HG02938 (cell line): Measurements from ENCODE around the gene SLC22A17.

ENCODE experiments used
- ATAC-seq: cut with Tn5 transposase; IDR thresholded peaks from one replicate; pipeline ENCODE4 v1.9.1; 2021; ENCODE audit warnings: mild to moderate bottlenecking, moderate library complexity; ENCODE audit not compliant: unreplicated experiment

The SLC22A17 gene

GRCh38 chr14:23308721-23309445 lies 43.8 kb downstream of the SLC22A17 start:
- ATAC-seq, result no peak

GRCh38 chr14:23307687-23308644 lies 44.7 kb downstream of the SLC22A17 start:
- no peak for ATAC-seq

DNA sequence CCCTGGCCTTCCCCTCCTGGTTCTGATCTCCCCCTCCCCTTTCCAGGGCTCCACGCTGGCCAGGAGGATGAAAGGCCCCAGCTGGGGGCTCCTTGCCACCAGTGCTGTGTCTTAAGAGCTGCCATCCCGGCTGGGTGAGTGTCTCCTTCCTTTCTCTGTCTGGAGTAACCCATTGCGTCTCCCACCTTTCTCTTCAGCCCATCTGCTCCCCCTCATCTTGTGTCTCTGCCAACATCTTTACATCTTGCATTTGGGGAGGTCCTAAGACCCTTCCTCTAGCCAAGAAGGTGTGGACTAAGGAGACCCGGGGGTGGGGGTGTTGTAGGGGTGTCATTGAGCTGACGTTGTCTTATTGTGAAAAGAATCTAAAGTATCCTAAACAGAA lies 45.5 kb downstream of the SLC22A17 start:
- ATAC-seq, result no peak

GRCh38 chr14:23306412-23307145 lies 46.1 kb downstream of the SLC22A17 start, which contains the start of gene BCL2L2:
Gene BCL2L2 (plus strand): TSS chr14:23306833. CDS start chr14:23307768, 935 bp downstream.
- ATAC-seq, result no peak

DNA sequence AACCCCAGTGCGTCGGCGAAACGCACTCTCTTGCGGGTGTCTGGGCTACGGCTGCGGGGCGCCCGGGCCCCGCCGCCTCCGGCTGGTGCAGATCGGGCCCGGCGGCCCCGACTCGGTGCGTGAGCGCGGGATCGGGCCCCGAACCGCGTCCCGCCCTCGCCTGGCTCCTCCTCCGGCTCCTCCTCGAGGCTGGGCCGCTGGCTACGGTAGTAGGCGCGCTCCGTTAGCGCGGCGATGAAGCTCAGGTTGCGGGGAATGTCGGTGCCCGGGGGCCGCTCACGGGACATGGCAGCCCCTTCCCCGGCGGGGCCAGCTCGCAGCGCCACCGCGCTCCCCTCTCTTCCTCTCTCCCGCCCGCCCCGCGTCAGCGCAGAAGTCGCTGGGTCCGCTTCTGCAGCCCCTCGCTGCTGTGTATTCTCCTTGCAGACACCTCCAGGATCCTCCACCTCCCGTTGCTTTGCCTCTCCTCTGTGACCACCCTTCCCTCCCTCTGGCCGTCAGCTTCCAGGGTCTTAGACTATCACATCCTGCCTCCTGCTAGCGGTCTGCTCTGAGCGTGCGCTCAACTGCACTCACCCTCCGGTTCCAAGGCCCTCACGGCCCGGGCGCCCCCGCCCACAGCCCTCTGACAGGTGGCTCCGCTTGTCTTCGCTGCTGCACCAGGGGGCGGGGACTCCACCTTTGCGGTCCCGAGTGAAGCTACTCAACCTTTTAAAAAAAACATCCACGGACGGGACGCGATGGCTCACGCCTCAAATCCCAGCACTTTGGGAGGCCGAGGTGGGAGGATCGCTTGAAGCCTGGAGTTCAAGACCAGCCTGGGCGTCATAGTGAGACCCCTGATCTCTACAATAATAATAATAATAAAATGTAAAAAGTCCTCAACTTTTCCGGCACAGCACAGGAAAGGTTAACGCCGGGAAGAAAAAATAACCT lies 50.1 kb downstream of the SLC22A17 start, which contains the start of gene PPP1R3E:
Gene PPP1R3E (minus strand): TSS at position 570 of the 936 bp plus-strand sequence. CDS start 283 bp downstream, at position 287.
- ATAC-seq, result peak; percentile 27

- ATAC-seq, result peak; percentile 15
Observed at GRCh38 chr14:23301969-23302289, 50.8 kb downstream of the SLC22A17 start.

DNA sequence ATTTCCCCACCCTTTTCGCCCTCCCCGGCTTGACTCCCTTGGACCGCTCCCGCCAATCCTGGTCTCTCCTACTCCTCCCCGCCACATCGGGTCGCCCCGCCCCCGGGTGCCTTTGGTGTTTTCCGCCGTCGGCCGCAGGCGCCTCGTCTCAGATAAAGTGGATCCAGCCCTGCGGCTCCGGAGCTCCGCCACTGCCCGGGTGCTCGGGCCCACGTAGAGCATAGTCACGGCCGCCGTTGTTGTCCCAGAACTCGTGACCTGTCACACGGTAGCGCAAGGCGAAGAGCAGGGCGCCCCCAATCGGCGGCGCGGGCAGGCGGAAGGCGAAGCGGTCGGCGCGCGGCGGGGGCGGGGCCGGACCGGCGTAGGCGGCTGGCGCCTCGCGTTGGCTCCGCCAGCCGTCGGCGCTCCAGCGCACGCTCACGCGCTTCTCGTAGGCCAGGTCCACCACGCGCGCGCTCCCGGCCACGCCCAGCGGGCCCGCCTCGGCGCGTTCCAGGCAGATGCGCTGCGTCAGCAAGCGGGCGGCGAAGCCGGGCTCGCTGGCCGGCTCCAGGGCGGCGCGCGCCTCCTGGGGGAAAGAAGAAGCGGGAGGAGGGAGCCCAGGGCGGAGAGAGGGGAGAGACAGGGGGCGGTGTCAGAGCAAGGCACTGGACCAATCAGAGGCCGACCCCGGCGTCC lies 51.3 kb downstream of the SLC22A17 start:
- peak; percentile 79 for ATAC-seq

- no peak for ATAC-seq
Observed at GRCh38 chr14:23300687-23301223, 51.9 kb downstream of the SLC22A17 start.

DNA sequence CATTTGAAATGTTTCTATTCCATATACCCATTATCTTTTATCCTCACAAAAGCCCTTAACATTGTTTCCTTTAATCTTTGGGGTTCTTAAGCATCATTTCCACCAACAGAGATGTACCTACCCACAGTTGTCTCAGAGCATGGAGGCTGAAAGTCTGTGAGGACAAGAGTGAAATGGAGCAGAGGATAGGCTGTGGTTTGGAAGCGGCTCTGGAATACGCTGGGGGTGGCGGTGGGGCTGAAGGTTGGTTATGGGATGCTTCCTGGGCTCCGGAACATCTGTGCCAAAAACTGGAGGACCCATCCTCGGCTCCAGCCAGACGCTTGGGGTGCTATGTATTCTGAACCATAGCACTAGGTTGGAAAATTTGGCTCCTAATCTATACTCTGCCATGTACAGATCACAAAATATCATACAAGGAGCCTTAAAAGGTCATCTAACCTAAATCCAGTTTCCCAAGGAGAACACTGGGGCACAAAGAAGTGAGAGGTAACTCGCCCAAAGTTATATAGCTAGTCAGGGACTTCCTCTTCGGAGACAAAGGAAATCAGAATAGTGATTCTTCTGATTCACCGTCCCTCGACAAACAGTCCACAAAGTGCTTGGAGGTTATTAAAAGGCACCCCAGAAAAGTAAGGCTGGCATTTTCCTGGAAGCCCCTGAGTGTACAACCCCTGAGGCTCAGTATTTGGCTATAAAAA lies 52.6 kb downstream of the SLC22A17 start:
- no peak for ATAC-seq

DNA sequence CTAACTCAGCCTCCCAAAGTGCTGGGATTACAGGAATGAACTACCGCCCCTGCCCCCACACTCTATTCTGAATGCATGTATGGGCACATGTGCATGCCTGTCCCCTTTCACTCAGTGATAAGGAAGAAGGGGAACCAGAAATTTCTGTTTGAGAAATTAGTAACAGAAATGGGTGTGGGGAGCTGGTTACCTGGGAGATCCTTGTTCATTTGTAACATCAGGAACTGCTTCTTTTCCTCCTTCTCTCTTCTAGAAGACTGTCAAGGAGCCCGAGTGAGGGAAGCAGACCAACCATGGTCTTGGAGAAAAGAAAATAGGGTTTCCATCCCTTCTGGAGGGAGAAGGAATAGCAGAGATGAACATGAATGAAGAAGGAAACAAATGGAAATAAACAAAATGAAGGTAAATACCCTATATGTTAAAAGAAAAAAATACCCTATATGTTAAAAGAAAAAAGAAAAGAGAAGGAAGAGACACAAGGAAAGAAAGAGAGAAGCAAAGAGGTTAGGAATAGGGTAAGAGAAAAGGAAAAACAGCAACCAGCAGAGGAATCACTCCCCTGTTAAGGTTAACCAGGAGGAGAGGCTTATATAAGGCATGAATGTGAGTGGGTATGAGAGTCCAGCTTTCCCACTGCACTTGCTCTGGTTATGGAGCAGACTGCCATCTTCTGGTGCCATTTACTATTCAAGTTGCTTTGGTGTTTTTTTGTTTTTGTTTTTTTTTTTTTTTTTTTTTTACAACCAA lies 53.3 kb downstream of the SLC22A17 start:
- ATAC-seq, result no peak

GRCh38 chr14:23297611-23298277 lies 54.9 kb downstream of the SLC22A17 start:
- ATAC-seq, result no peak

DNA sequence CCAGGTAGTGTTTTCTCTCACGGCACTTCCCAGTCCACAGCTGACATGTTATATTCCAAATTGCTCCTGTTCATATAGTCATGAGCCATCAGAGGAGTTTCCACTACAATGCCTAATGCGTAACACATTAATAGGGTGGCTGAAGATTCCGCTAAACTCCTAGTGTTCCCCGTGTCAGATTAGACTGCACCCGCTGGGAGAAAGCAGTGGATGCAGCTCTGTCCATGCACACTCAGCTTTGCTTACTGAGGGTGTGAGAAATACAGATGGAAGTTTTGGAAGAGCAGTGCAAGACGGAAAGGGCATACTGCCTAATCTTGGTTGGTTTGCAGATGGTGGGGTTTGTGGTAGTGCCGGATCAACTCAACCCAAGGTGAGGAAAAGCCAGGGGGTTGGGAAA lies 55.6 kb downstream of the SLC22A17 start:
- no peak for ATAC-seq
